ENCODE results near the gene CDK18.

CDK18 gene

GRCh38 chr1:205523891-205524793 lies 19.7 kb downstream of the CDK18 start:
- peak; percentile 60 for DNase-seq (ENCODE audit: low read depth)

- no peak for DNase-seq (ENCODE audit: low read depth)
These were observed 20.3 kb downstream of the CDK18 start for GRCh38 chr1:205524794-205525101.

- no peak for DNase-seq (ENCODE audit: low read depth)
These were observed 21.2 kb downstream of the CDK18 start for GRCh38 chr1:205525495-205526285.

- DNase-seq (ENCODE audit: low read depth) = no peak
These were observed 22.0 kb downstream of the CDK18 start for GRCh38 chr1:205526431-205526830.

GRCh38 chr1:205527931-205528330 lies 23.5 kb downstream of the CDK18 start:
- no peak for DNase-seq (ENCODE audit: low read depth)

- DNase-seq (ENCODE audit: low read depth) = no peak
These were observed 24.0 kb downstream of the CDK18 start for GRCh38 chr1:205528446-205528886.

- peak; percentile 79 for DNase-seq (ENCODE audit: low read depth)
These were observed 24.7 kb downstream of the CDK18 start for GRCh38 chr1:205528887-205529825.

- no peak for DNase-seq (ENCODE audit: low read depth)
These were observed 25.6 kb downstream of the CDK18 start for GRCh38 chr1:205530116-205530515.

- no peak for DNase-seq (ENCODE audit: low read depth)
These were observed 26.9 kb downstream of the CDK18 start for GRCh38 chr1:205531191-205532025.

- no peak for DNase-seq (ENCODE audit: low read depth)
These were observed 27.8 kb downstream of the CDK18 start for GRCh38 chr1:205532026-205532898.

GRCh38 chr1:205532996-205533735 lies 28.7 kb downstream of the CDK18 start:
- DNase-seq (ENCODE audit: low read depth) = no peak

- DNase-seq (ENCODE audit: low read depth) = no peak
These were observed 29.4 kb downstream of the CDK18 start for GRCh38 chr1:205533748-205534443.

- DNase-seq (ENCODE audit: low read depth) = no peak
These were observed 30.0 kb downstream of the CDK18 start for GRCh38 chr1:205534444-205534985.

- DNase-seq (ENCODE audit: low read depth) = no peak
These were observed 30.6 kb downstream of the CDK18 start for GRCh38 chr1:205535096-205535495.

- no peak for DNase-seq (ENCODE audit: low read depth)
These were observed 31.6 kb downstream of the CDK18 start for GRCh38 chr1:205535866-205536758.

GRCh38 chr1:205536759-205537361 lies 32.4 kb downstream of the CDK18 start:
- no peak for DNase-seq (ENCODE audit: low read depth)

All from stimulated activated CD8-positive, alpha-beta memory T cell treated with anti-CD3 and anti-CD28 coated beads, Interleukin-4, amount 100 ng/mL, for 24 hours (primary cell).